Esophagus squamous epithelium (tissue), 5 donors: ENCODE results near the gene NPEPL1. TPM values are rescaled to one million over a fixed set of nuclear protein-coding genes. Genes with fewer than 3 reads are reported as not detected.

Experiments used
- DNase-seq: peaks from one replicate; lab custom pipeline; 2025; lab: John Stamatoyannopoulos, UW
- H3K27ac ChIP-seq, 4 donors: fragments of 200-600 bp; sonication (generic); one replicate each; pipeline ENCODE4 v1.5.1; 2016 to 2019; ENCODE audit warnings: mild to moderate bottlenecking in 1 of 4
- H3K27me3 ChIP-seq, 4 donors: fragments of 200-600 bp; sonication (generic); 1 replicate in 3 of 4; 2 replicates in 1 of 4; pipeline versions ENCODE4 v1.5.1 to v1.6.0; 2017 to 2021; ENCODE audit warnings: antibody characterized with exemption in 1 of 4
- H3K36me3 ChIP-seq, 3 donors: fragments of 200-600 bp; sonication (generic); one replicate each; pipeline ENCODE4 v1.5.1; 2016 to 2019
- H3K4me1 ChIP-seq, 3 donors: fragments of 200-600 bp; sonication (generic); one replicate each; pipeline ENCODE4 v1.5.1; 2017 to 2019
- H3K4me3 ChIP-seq, 4 donors: fragments of 200-600 bp; sonication (generic); 1 replicate in 3 of 4; 2 replicates in 1 of 4; pipeline ENCODE4 v1.5.1; 2016 to 2019; ENCODE audit warnings: mild to moderate bottlenecking in 2 of 4, moderate library complexity in 1 of 4
- H3K9me3 ChIP-seq, 3 donors: fragments of 200-600 bp; sonication (generic); one replicate each; pipeline ENCODE4 v1.5.1; 2016 to 2019
- CTCF ChIP-seq, 6 experiments: fragments of 450-650 bp in 4 of 6; fragments of 200-600 bp in 2 of 6; sonication (generic) in 2 of 6; IDR thresholded peaks; one replicate each; pipeline ENCODE4 v1.5.1; 2016 to 2019; ENCODE audit warnings: antibody characterized with exemption in 6 of 6, mild to moderate bottlenecking in 4 of 6, moderate library complexity in 4 of 6
- POLR2A ChIP-seq, 4 donors: fragments of 450-650 bp; IDR thresholded peaks; one replicate each; pipeline ENCODE4 v1.6.1; 2017; ENCODE audit warnings: antibody characterized with exemption in 4 of 4, mild to moderate bottlenecking in 4 of 4, moderate library complexity in 3 of 4
- WGBS, 2 donors: methylation state at CpG; one replicate each; pipeline ENCODE4 v1.1.5; 2018; 5-methylcytosine and 5-hydroxymethylcytosine counted together
- intact Hi-C: fragments of 100-400 bp; cut with DNase I; formaldehyde crosslinking; loops from one replicate; pipeline ENCODE4 v1.15.0; 2022
- total RNA-seq, 4 donors: library from RNA; depleted of rRNA; stranded (reverse); fragments of >200 nt; gene quantifications; one replicate each; pipeline ENCODE4 v1.1.0, GENCODE V29; 2016
- donor health status: DM: yes; HTN: yes; CAD: no.

The NPEPL1 gene
- total RNA-seq, 4 donors from 2014 or later: 16.7 to 36.0 (median 21.0) TPM

DNA sequence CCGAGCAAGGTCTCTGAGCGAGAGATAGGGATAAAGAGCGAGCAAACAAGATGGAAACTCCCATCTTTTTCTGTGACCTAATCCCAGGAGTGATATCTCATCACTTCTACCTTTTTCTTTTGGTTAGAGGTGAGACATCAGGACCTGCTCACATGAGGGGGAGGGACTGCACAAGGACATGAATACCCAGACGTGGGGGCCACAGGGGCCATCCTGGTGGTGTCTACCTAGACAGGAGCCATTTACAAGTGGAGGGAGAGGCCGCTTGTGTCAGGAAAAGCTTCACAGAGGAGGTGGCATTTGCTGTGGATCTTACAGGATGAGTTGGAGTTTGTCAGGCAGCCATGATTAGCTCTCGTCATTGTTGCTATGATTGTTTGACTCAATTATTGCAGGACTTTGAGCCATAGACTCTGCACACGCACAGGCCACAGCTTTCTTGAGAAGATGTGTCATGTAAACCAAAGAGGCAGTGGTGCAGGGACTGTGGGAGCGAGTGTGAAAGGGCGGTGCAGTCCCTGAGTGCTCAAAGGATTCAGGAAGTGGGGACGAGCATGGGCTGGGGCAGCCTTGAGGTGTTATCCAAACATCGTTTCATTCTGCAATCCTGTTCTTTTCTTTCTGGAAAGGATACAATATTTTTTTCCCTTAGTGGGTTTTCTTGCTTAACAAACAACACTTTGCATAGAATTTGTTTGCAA lies 7.7 kb downstream of the NPEPL1 start:
- intact Hi-C loops: no loop called here
- no peak for DNase-seq

GRCh38 chr20:58700823-58701222 lies 8.2 kb downstream of the NPEPL1 start:
- intact Hi-C loops: no loop called here
- H3K36me3 ChIP-seq: peaks cover 23 to 100% (median 27%) of the 10 kb centered on the region in 3 donors

More for the DNA sequence above, 7.7 kb downstream of the NPEPL1 start:
- Histone ChIP-seq H3K27me3 (no peaks in the 10 kb centered on the region), H3K9me3 (no peaks in the 10 kb centered on the region), H3K36me3 (peaks cover 23 to 100% (median 31%) of the 10 kb centered on the region in 3 donors), H3K4me1 (no peaks in the 10 kb centered on the region), H3K4me3 (no peak overlapping the region), H3K27ac (peak overlapping the region in 2 of 4 donors; percentile 39 to 49)
- TF ChIP-seq CTCF (IDR thresholded peaks at IDR 0.05): no peak
- WGBS, 2 donors: 83 to 85% methylated on average over 8 to 11 of the region's 11 CpGs

DNA sequence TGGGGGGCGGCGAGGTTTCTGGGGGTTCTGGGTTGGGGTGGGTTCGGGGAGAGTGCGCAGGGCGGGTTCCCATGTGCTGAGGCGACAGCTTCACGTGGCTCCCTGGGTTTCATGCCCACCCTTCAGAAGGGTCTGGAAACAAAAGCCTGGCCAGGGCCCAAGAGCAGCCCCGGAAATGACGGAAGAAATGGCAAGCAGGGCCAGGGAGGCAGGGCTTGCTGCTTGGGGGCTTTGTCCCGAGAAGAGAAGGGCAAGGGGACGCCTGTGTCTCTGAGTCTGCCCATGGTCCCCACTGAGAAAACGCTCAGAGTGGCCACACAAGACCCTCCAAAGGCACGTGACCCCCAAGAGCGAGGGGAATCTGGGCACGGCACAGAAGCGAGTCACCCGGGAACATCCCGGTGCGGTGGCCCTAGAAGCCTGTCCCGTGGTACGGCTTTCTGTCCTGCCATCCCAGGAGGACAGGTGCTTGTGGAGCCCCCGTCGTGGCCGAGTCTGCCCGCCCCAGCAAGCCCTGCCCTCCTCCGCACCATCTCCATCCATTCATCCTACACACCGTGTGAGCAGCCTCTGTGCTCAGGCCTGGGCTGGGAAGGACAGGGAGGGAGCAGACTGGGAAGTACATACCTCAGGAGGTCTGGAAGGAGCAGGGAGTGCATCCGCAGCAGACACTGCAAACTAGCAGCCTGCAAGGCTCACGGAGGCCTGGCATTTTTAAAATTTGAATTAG lies 9.0 kb downstream of the NPEPL1 start:
- intact Hi-C loops: no loop called here
- TF ChIP-seq POLR2A (IDR thresholded peaks at IDR 0.05): no peak
- no peak for TF ChIP-seq CTCF (IDR thresholded peaks at IDR 0.05)
- H3K4me1 ChIP-seq: no peaks in the 10 kb centered on the region
- no peak overlapping the region for H3K4me3 ChIP-seq
- DNase-seq: no peak
- WGBS, 2 donors: 92 to 93% methylated on average over 11 to 17 of the region's 29 CpGs
- peak overlapping the region in 1 of 4 donors; percentile 21 for H3K27ac ChIP-seq
- peaks cover 23 to 100% (median 27%) of the 10 kb centered on the region in 3 donors for H3K36me3 ChIP-seq
- H3K9me3 ChIP-seq: no peaks in the 10 kb centered on the region
- no peaks in the 10 kb centered on the region for H3K27me3 ChIP-seq

More at GRCh38 chr20:58700823-58701222, 8.2 kb downstream of the NPEPL1 start:
- DNase-seq: no peak
- Histone ChIP-seq H3K4me3 (no peak overlapping the region), H3K9me3 (no peaks in the 10 kb centered on the region), H3K4me1 (no peaks in the 10 kb centered on the region), H3K27ac (peak overlapping the region in 1 of 4 donors; percentile 21), H3K27me3 (no peaks in the 10 kb centered on the region)
- WGBS, 2 donors: 88% methylated on average over 4 of the region's 11 CpGs; no CpG with 5 or more reads in 1 of the 2 donors
- TF ChIP-seq CTCF (IDR thresholded peaks at IDR 0.05) (no peak), POLR2A (IDR thresholded peaks at IDR 0.05) (no peak)

DNA sequence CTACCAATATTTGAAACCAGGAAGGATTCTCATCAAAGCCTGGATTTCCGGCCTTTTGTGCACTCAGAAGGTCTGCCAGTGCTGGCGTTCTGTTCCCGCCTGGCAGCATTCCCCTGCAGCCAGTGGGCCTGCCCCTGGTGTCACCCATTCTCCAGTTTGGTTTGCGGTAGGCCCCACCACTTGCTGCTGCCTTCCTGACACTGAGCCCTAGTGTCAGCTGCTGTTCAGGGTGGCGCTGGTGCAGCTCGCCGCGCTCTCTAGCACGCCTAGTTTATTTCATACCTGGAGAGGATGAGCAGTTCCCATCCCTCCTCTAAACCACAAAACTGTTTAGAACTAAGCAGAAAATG lies 9.5 kb downstream of the NPEPL1 start:
- no peak for TF ChIP-seq POLR2A (IDR thresholded peaks at IDR 0.05)
- TF ChIP-seq CTCF (IDR thresholded peaks at IDR 0.05): no peak
- Histone ChIP-seq H3K9me3 (no peaks in the 10 kb centered on the region), H3K4me3 (no peak overlapping the region), H3K27ac (no peak overlapping the region), H3K4me1 (no peaks in the 10 kb centered on the region), H3K27me3 (no peaks in the 10 kb centered on the region), H3K36me3 (peaks cover 23 to 100% (median 27%) of the 10 kb centered on the region in 3 donors)
- no peak for DNase-seq
- intact Hi-C loops: no loop called here
- WGBS, 2 donors: 93% methylated on average over 3 to 9 of the region's 9 CpGs
